PC-3 (cell line): Measurements from ENCODE around the gene FANCC. TPM values are rescaled to one million over a fixed set of nuclear protein-coding genes. Genes with fewer than 3 reads are reported as not detected.

Source experiments
- ATAC-seq: fragments of 200-7000 bp; cut with Tn5 transposase; 2 replicates; pipeline ENCODE4 v1.9.1; 2020; ENCODE audit warnings: mild to moderate bottlenecking, moderate library complexity
- BruUV-seq: library from RNA; stranded (reverse); fragments of 400-500 nt; replicated peaks from 2 replicates; lab custom pipeline; 2021; lab: Mats Ljungman, UMichigan
- CTCF ChIA-PET: fragments of 300-600 bp; sonication (Branson Sonifier 250); formaldehyde crosslinking; loops from one replicate; lab custom pipeline; 2022; ENCODE audit warnings: antibody characterized with exemption; lab: Charles Lee
- POLR2A ChIA-PET: fragments of 300-600 bp; sonication (Branson Sonifier 250); formaldehyde crosslinking; loops from one replicate; lab custom pipeline; 2022; ENCODE audit warnings: antibody characterized with exemption; ENCODE audit not compliant: unreplicated experiment; lab: Charles Lee
- DNase-seq: peaks from one replicate; pipeline ENCODE4 v3.0.0-alpha.2; 2015
- H2AFZ ChIP-seq: fragments of 300-600 bp; sonication (generic); 2 replicates; pipeline ENCODE4 v1.6.0; 2016; ENCODE audit warnings: antibody characterized with exemption, low read length
- H3F3A ChIP-seq: fragments of 300-600 bp; sonication (generic); one replicate; pipeline ENCODE4 v1.6.0; 2017; ENCODE audit warnings: antibody characterized with exemption, low read length, control low read depth, mild to moderate bottlenecking; ENCODE audit not compliant: unreplicated experiment
- H3K27ac ChIP-seq: fragments of 300-600 bp; sonication (generic); 2 replicates; pipeline ENCODE4 v1.5.1; 2016; ENCODE audit warnings: mild to moderate bottlenecking, low read length
- H3K27me3 ChIP-seq: fragments of 300-600 bp; sonication (generic); 2 replicates; pipeline ENCODE4 v1.6.1; 2016; ENCODE audit warnings: low read length, mixed read lengths
- H3K36me3 ChIP-seq: fragments of 300-600 bp; sonication (generic); 2 replicates; pipeline ENCODE4 v1.6.1; 2016; ENCODE audit warnings: low read depth, mixed run types, low read length, mixed read lengths
- H3K4me1 ChIP-seq: fragments of 300-600 bp; sonication (generic); 2 replicates; pipeline ENCODE4 v1.5.1; 2016; ENCODE audit warnings: low read length; ENCODE audit not compliant: insufficient read depth
- H3K4me2 ChIP-seq: fragments of 300-600 bp; sonication (generic); 2 replicates; pipeline ENCODE4 v1.6.0; 2016; ENCODE audit warnings: low read length
- H3K4me3 ChIP-seq: fragments of 300-600 bp; sonication (generic); 2 replicates; pipeline ENCODE4 v1.5.1; 2016; ENCODE audit warnings: mild to moderate bottlenecking, low read length, mixed read lengths
- H3K79me2 ChIP-seq: fragments of 300-600 bp; sonication (generic); 2 replicates; pipeline ENCODE4 v1.6.1; 2017; ENCODE audit warnings: low read length, mixed read lengths
- H3K9ac ChIP-seq: fragments of 300-600 bp; sonication (generic); 2 replicates; pipeline ENCODE4 v1.6.0; 2016; ENCODE audit warnings: mild to moderate bottlenecking, low read length
- H3K9me2 ChIP-seq: fragments of 300-600 bp; sonication (generic); replicated peaks from 2 replicates; pipeline ENCODE4 v1.6.1; 2016; ENCODE audit warnings: mixed run types, low read length, mixed read lengths
- H3K9me3 ChIP-seq: fragments of 300-600 bp; sonication (generic); 2 replicates; pipeline ENCODE4 v1.6.1; 2016; ENCODE audit warnings: low read length, mixed read lengths
- H4K20me1 ChIP-seq: fragments of 300-600 bp; sonication (generic); 2 replicates; pipeline ENCODE4 v1.6.1; 2016; ENCODE audit warnings: low read length, mixed read lengths
- CTCF ChIP-seq: fragments of 300-600 bp; sonication (generic); conservative IDR thresholded peaks from 2 replicates; pipeline ENCODE4 v1.5.1; 2017; ENCODE audit warnings: antibody characterized with exemption, low read depth, mild to moderate bottlenecking, low read length
- EZH2 ChIP-seq: fragments of 300-600 bp; sonication (generic); IDR thresholded peaks from one replicate; pipeline ENCODE4 v1.6.1; 2017; ENCODE audit warnings: antibody characterized with exemption, mild to moderate bottlenecking, low read length; ENCODE audit not compliant: unreplicated experiment
- EZH2phosphoT487 ChIP-seq: fragments of 300-600 bp; sonication (generic); IDR thresholded peaks from 2 replicates; pipeline ENCODE4 v1.6.1; 2018; ENCODE audit warnings: mild to moderate bottlenecking, antibody characterized with exemption, low read length, borderline replicate concordance
- intact Hi-C: fragments of 100-400 bp; cut with micrococcal nuclease; formaldehyde crosslinking; loops from 2 replicates; pipeline ENCODE4 v1.9.0; 2023
- total RNA-seq: library from RNA; depleted of rRNA; stranded (reverse); fragments of >200 nt; gene quantifications from 2 replicates; pipeline ENCODE4 v1.2.3, GENCODE V29; 2014

Gene FANCC
- total RNA-seq, 1 experiment from 2014 or later: 6.9 TPM

- Histone ChIP-seq H3K79me2 (no peaks in the 10 kb centered on the region), H3K36me3 (no peaks in the 10 kb centered on the region; the same call in 1 of the 2 replicates), H3K27ac (no peak overlapping the region), H2AFZ (no peak overlapping the region), H3K4me1 (peaks cover 47% of the 10 kb centered on the region), H3K4me3 (no peak overlapping the region), H3K9ac (no peak overlapping the region), H3K9me2 (no peaks in the 10 kb centered on the region), H3F3A (peaks cover 3% of the 10 kb centered on the region), H4K20me1 (no peaks in the 10 kb centered on the region), H3K9me3 (no peaks in the 10 kb centered on the region), H3K4me2 (no peak overlapping the region), H3K27me3 (no peaks in the 10 kb centered on the region)
- TF ChIP-seq EZH2phosphoT487 (no peak), CTCF (no peak), EZH2 (no peak)
- CTCF ChIA-PET: no interaction called here
- POLR2A ChIA-PET: no interaction called here
- DNase-seq (no peak), ATAC-seq (no peak)
- intact Hi-C loops: no loop called here
- no TSS peak for BruUV-seq
These were observed 215.5 kb downstream of the FANCC start for GRCh38 chr9:95102001-95102433.

- H3K9ac ChIP-seq: no peak overlapping the region
- H3K4me3 ChIP-seq: no peak overlapping the region
- ChIA-PET POLR2A (no interaction called here), CTCF (no interaction called here)
- DNase-seq (no peak), ATAC-seq (no peak)
- no peak overlapping the region for H2AFZ ChIP-seq
- H3K4me1 ChIP-seq: peaks cover 47% of the 10 kb centered on the region
- no peak overlapping the region for H3K4me2 ChIP-seq
- no peaks in the 10 kb centered on the region; the same call in 1 of the 2 replicates for H3K36me3 ChIP-seq
- no peaks in the 10 kb centered on the region for H3K9me3 ChIP-seq
- intact Hi-C loops: no loop called here
- no TSS peak for BruUV-seq
- no peaks in the 10 kb centered on the region for H3K9me2 ChIP-seq
- no peaks in the 10 kb centered on the region for H3K79me2 ChIP-seq
- TF ChIP-seq EZH2 (no peak), CTCF (no peak), EZH2phosphoT487 (no peak)
- no peaks in the 10 kb centered on the region for H4K20me1 ChIP-seq
- no peaks in the 10 kb centered on the region for H3K27me3 ChIP-seq
- peaks cover 3% of the 10 kb centered on the region for H3F3A ChIP-seq
- 0 out of 2 replicates have a peak overlapping the region, but pooled peaks have one; percentile 94 for H3K27ac ChIP-seq
These were observed 216.2 kb downstream of the FANCC start for GRCh38 chr9:95101326-95101725.

- peak overlapping the region; percentile 36; the same call in 1 of the 2 replicates for H3K4me2 ChIP-seq
- peak overlapping the region; percentile 94 for H3K27ac ChIP-seq
- no peaks in the 10 kb centered on the region for H3K36me3 ChIP-seq
- no peaks in the 10 kb centered on the region for H3K79me2 ChIP-seq
- H4K20me1 ChIP-seq: no peaks in the 10 kb centered on the region
- TF ChIP-seq EZH2phosphoT487: no peak
- no peak for TF ChIP-seq EZH2
- TF ChIP-seq CTCF: no peak
- ChIA-PET CTCF (interaction anchor here (0.6 kb wide), 1 partner anchor 16 kb away, joined by 4 read pairs; no protein-coding TSS in a partner anchor), POLR2A (no interaction called here)
- no peaks in the 10 kb centered on the region for H3K9me2 ChIP-seq
- BruUV-seq: no TSS peak
- H2AFZ ChIP-seq: no peak overlapping the region
- intact Hi-C loops: no loop called here
- peak; percentile 80 for DNase-seq
- H3K9me3 ChIP-seq: no peaks in the 10 kb centered on the region
- H3K9ac ChIP-seq: peak overlapping the region; percentile 38
- ATAC-seq: peak; percentile 76
- no peaks in the 10 kb centered on the region for H3K27me3 ChIP-seq
- peaks cover 35% of the 10 kb centered on the region for H3K4me1 ChIP-seq
- H3F3A ChIP-seq: no peaks in the 10 kb centered on the region
- no peak overlapping the region for H3K4me3 ChIP-seq
These were observed 217.4 kb downstream of the FANCC start for GRCh38 chr9:95100071-95100627.
